GM21526 (cell line): Measurements from ENCODE around the gene KISS1R.
"Not testable (repeated sequence)": the region's sequence is repeated elsewhere in the genome, so short reads cannot be mapped to it uniquely, and the experiment has no call there.

Experiments used
- ATAC-seq: cut with Tn5 transposase; IDR thresholded peaks from one replicate; pipeline ENCODE4 v1.9.1; 2021; ENCODE audit warnings: moderate library complexity; ENCODE audit not compliant: unreplicated experiment, low FRiP score

KISS1R gene

GRCh38 chr19:952049-952679, 35.0 kb downstream of the KISS1R start:
- ATAC-seq: no peak

- ATAC-seq: no peak
Measured at GRCh38 chr19:952680-953444, 35.7 kb downstream of the KISS1R start.

DNA sequence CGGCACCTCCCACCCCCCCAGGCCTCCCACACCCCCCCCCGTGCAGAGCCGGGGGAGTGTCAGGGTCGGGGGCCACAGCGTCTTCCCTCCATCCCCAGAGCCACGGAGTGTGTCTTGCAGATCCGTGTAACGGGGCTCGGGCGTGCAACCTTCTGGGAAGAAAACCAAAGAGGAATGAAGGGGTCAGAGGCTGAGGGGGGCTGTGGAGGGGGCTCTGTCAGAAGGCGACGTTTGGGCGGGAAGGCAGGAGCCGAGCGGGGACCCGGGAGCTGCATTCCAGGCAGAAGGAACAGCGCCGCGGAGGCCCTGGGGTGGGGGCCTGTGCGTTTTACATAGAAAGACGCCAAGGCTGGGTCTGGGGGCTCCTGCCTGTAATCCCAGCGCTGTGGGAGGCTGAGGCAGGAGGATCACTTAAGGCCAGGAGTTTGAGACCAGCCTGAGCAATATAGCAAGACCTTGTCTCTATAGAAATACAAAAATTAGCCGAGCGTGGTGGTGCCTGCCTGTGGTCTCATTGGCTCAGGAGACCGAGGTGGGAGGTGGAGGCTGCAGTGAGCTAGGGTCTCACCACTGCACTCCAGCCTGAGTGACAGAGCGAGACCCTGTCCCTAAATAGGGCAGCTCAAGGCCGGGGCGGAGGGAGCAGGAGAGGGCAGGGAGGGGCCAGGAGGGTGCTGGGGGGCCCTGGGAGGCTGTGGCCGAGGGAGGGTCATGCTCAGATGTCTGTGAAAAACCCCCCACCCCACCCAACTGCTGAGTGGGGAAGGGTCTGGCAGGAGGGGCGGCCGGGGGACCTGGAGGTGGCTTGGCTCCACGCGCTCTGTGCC, 36.5 kb downstream of the KISS1R start:
- no peak for ATAC-seq

- ATAC-seq: no peak
Measured at GRCh38 chr19:954272-954671, 37.1 kb downstream of the KISS1R start.

- ATAC-seq: no peak
Measured at GRCh38 chr19:954672-955494, 37.8 kb downstream of the KISS1R start.

DNA sequence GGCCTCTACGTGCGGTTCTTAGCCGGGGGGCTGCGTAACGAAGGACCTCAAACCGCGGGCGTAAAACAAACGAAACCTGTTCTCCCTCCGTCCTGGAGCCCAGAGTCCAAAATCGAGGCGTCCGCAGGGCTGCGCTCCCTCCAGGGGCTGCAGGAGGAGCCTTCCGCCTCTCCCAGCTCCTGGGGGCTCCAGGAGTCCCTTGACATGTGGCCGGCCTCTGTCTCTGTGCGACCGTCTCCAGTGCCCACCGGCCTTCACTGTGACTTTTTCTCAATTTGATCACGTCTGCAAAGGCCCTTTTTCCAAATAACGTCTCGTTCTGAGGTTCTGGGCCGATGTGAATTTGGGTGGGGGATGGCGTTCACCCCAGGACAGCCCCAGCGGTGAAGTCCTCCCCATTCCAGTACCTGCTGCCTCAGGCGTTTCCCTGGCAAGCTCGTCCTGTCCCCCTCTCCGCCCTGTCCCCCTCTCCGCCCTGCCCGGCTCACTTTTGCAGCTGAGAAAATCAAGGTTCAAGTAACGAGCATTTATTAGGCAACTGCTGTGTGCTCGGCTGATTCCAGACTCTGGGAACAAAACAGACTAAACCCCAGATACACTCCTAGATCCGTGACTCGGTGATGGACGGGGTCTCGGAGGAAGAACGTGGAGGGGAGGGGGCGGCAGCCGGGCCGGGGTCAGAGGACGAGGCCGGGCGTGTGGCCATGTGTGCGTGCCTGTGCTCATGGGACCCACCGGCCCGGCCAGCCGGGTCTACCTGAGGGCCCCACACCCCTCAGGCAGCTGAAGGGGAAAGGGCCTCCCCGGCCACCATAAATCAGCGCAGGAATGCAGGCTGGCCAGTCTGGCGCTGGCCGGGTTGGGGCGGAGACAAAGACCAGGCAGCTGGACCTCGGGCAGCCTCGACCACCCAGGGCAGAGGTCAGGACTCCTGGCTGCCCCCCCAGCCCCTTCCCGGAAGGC, 39.0 kb downstream of the KISS1R start:
- ATAC-seq: no peak

GRCh38 chr19:956766-957440, 39.8 kb downstream of the KISS1R start:
- ATAC-seq: no peak

GRCh38 chr19:957578-957977, 40.4 kb downstream of the KISS1R start:
- not testable (repeated sequence) for ATAC-seq

DNA sequence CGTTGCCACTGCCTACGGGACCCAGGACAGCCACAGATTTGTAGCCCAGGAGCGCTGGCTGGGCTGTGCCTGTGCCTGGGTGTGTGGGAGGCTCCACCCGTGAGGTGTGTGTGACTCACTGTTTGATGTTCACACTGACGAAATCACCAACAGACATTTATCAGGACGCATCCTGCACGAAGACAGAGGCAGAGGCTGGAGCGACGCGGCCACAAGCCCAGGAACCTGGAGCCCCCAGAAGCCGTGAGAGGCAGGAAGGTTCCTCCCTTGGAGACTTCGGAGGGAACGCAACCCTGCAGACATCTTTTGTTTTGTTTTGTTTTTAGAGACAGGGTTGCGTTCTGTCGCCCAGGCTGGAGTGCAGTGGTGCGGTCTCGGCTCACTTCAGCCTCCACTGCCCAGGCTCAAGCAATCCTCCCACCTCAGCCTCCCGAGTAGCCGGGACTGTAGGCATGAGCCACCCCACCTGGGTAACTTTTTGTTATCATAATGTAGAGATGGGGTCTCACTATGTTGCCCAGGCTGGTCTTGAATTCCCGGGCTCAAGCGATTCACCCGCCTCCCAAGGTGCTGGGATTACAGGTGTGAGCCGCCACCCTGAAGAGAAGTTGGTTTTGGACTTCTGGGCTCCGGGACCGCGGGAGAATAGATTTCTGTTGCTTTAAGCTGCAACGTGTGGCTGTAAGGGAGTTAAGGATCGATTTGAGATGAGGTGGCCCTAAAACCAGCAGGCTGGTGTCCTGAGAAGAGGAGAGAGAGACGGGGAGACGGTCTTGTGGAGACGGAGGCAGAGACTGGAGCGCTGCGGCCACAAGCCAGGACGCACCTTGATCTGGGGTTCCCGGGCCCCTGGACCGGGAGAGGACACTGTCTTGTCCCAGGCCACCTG, 42.1 kb downstream of the KISS1R start:
- ATAC-seq: no peak

DNA sequence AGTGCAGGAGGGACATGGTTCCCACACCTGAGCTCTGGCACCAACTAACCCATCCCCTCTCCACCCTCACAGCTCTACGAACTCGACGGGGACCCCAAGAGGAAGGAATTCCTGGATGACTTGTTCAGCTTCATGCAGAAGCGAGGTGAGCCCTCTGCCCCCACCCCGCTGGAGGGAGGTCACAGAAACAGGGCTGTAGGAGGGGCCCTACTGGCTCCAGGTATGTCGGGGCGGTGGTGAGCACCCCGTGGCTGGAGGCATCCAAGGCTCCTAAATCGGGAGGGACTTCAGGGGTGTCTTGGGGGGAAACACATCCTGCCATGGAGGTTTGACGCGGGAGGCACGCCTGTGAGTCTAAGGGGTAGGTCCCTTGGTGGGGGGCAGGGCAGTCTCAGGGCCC, 42.9 kb downstream of the KISS1R start:
- ATAC-seq: no peak

GRCh38 chr19:960601-960938, 43.4 kb downstream of the KISS1R start:
- ATAC-seq: no peak

DNA sequence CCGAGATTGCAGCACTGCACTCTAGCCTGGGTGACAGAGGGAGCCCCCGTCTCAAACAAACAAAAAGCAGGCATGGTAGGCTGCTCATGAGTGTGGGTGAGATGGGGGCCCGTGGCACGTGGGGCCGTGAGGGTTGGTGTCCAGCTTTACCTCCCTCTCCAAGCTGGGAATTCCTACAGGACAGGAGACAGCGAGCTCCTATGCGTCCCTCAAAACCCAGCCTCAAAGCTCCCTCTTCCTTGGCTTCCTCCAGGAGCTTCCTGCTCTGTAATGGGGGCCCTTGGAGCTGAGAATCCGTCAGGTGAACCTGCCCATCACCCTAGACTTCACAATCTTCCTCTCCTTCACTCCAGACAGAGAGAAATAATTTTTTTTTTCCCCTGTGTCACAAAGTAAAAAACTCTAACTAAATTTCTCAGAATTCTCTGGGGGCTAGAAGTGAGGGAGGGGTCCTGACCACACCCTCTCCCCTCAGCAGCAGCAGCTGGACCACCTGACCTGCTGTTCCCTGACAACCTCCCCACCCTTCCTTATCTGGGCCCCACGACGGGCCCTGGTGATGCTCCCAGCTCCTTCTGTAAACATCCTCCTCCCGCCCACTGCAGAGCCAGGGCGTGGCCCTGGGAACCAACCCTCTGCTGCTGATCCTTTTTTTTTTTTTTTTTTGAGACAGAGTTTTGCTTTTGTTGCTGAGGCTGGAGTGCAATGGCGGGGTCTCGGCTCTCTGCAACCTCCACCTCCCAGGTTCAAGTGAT, 44.9 kb downstream of the KISS1R start:
- no peak for ATAC-seq

DNA sequence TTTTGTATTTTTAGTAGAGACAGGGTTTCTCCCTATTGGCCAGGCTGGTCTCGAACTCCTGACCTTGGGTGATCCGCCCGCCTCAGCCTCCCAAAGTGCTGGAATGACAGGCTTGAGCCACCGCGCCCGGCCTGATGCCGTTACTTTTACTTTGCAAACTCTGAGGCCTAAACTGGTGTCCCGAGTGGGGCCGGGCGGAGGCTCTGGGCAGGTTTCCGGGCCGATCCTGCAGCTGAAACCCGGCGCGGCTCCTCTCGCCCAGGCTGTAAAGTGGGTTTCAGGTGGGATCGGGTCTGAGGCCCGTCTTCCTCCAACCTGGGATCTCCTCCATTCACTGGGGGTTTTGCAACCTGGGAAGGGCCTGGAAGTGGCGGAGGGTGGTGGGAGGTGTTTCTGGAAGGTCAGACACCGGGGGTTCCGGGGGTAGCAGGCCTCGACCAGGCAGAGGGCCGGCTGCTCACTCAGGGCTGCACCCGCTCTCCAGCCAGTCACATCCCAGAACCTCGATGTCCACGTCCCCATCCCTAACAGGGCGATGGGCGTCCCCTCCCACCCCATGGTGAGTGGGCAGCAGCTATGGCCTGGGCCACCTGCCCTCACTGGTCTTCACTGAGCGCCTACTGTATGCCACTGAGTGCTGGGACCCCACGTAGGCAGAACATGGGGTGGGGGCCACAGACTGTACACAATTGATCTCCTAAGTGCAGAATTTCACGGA, 45.7 kb downstream of the KISS1R start:
- no peak for ATAC-seq

GRCh38 chr19:963486-963951, 46.4 kb downstream of the KISS1R start:
- ATAC-seq: no peak

- ATAC-seq: no peak
Measured at GRCh38 chr19:964116-964520, 47.0 kb downstream of the KISS1R start.
